HG02678 (cell line): ENCODE results near the gene GPR75.

Experiments used
- ATAC-seq: cut with Tn5 transposase; IDR thresholded peaks from one replicate; pipeline ENCODE4 v1.9.1; 2021; ENCODE audit warnings: mild to moderate bottlenecking, moderate library complexity; ENCODE audit not compliant: unreplicated experiment

The GPR75 gene

GRCh38 chr2:53859206-53860181 lies at the start of gene GPR75:
Gene GPR75, minus strand, starts transcription at chr2:53859967. Its CDS starts 5,211 bp downstream, at chr2:53854756.
- no peak for ATAC-seq

GRCh38 chr2:53907582-53907981 lies 47.8 kb upstream of the GPR75 start:
- no peak for ATAC-seq

- no peak for ATAC-seq
Observed at GRCh38 chr2:53905396-53905795, 45.6 kb upstream of the GPR75 start.

- ATAC-seq = no peak
Observed at GRCh38 chr2:53903011-53903410, 43.2 kb upstream of the GPR75 start.

GRCh38 chr2:53901192-53901591 lies 41.4 kb upstream of the GPR75 start:
- no peak for ATAC-seq

GRCh38 chr2:53896864-53897263 lies 37.1 kb upstream of the GPR75 start:
- no peak for ATAC-seq

GRCh38 chr2:53886406-53887280 lies 26.9 kb upstream of the GPR75 start:
- ATAC-seq = no peak

- ATAC-seq = no peak
Observed at GRCh38 chr2:53884883-53885282, 25.1 kb upstream of the GPR75 start.

- no peak for ATAC-seq
Observed at GRCh38 chr2:53881986-53882385, 22.2 kb upstream of the GPR75 start.

GRCh38 chr2:53881360-53881759 lies 21.6 kb upstream of the GPR75 start:
- ATAC-seq = no peak

GRCh38 chr2:53880756-53881155 lies 21.0 kb upstream of the GPR75 start:
- no peak for ATAC-seq

- ATAC-seq = no peak
Observed at GRCh38 chr2:53877556-53877955, 17.8 kb upstream of the GPR75 start.

GRCh38 chr2:53877112-53877511 lies 17.3 kb upstream of the GPR75 start:
- no peak for ATAC-seq

GRCh38 chr2:53874401-53874950 lies 14.7 kb upstream of the GPR75 start:
- no peak for ATAC-seq

- ATAC-seq = no peak
Observed at GRCh38 chr2:53867773-53868172, 8.0 kb upstream of the GPR75 start.

GRCh38 chr2:53867169-53867568 lies 7.4 kb upstream of the GPR75 start:
- ATAC-seq = no peak

- ATAC-seq = no peak
Observed at GRCh38 chr2:53865962-53866361, 6.2 kb upstream of the GPR75 start.

- ATAC-seq = no peak
Observed at GRCh38 chr2:53865264-53865663, 5.5 kb upstream of the GPR75 start.

- no peak for ATAC-seq
Observed at GRCh38 chr2:53863538-53864227, 3.9 kb upstream of the GPR75 start.

- ATAC-seq = no peak
Observed at GRCh38 chr2:53861824-53862223, 2.1 kb upstream of the GPR75 start.

- ATAC-seq = no peak
Observed at GRCh38 chr2:53856272-53856671, 3.5 kb downstream of the GPR75 start.
